H9 (cell line): ENCODE measurements around the gene KIF21A. TPM values are rescaled to one million over a fixed set of nuclear protein-coding genes. Genes with fewer than 3 reads are reported as not detected.

Source experiments
- DNase-seq: peaks from one replicate; pipeline ENCODE4 v3.0.0-alpha.2; 2017
- H2AFZ ChIP-seq: one replicate; pipeline ENCODE4 v1.6.1; 2013; ENCODE audit warnings: mild to moderate bottlenecking, low read length, control low read depth, moderate library complexity
- H2AK5ac ChIP-seq: 2 replicates; pipeline ENCODE4 v1.6.1; 2013; ENCODE audit warnings: low read length, control low read depth, mixed read lengths; ENCODE audit not compliant: insufficient read length
- H2BK120ac ChIP-seq: one replicate; pipeline ENCODE4 v1.6.1; 2013; ENCODE audit warnings: low read depth, mild to moderate bottlenecking, low read length, control low read depth, inconsistent platforms; ENCODE audit not compliant: poor library complexity, severe bottlenecking
- H2BK12ac ChIP-seq: 2 replicates; pipeline ENCODE4 v1.6.1; 2013; ENCODE audit warnings: low read length, control low read depth, mixed read lengths, low read depth; ENCODE audit not compliant: insufficient read length
- H2BK15ac ChIP-seq: 2 replicates; pipeline ENCODE4 v1.6.1; 2013; ENCODE audit warnings: low read depth, low read length, control low read depth
- H2BK20ac ChIP-seq: one replicate; pipeline ENCODE4 v1.6.1; 2013; ENCODE audit warnings: low read depth, mild to moderate bottlenecking, low read length, control low read depth, inconsistent platforms; ENCODE audit not compliant: poor library complexity, severe bottlenecking
- H2BK5ac ChIP-seq: 2 replicates; pipeline ENCODE4 v1.6.1; 2013; ENCODE audit warnings: low read length, control low read depth, mixed read lengths; ENCODE audit not compliant: insufficient read length
- H3K14ac ChIP-seq: 2 replicates; pipeline ENCODE4 v1.6.1; 2013; ENCODE audit warnings: low read length, control low read depth; ENCODE audit not compliant: insufficient read depth
- H3K18ac ChIP-seq: 2 replicates; pipeline ENCODE4 v1.6.1; 2013; ENCODE audit warnings: low read depth, mild to moderate bottlenecking, mixed read lengths, low read length, control low read depth; ENCODE audit not compliant: insufficient read length
- H3K23ac ChIP-seq: 2 replicates; pipeline ENCODE4 v1.6.1; 2013; ENCODE audit warnings: low read length, control low read depth, mixed read lengths, low read depth; ENCODE audit not compliant: insufficient read length
- H3K23me2 ChIP-seq: 2 replicates; pipeline ENCODE4 v1.6.1; 2013; ENCODE audit warnings: low read depth, mild to moderate bottlenecking, mixed read lengths, low read length, control low read depth; ENCODE audit not compliant: insufficient read length, poor library complexity, severe bottlenecking
- H3K27ac ChIP-seq: 2 replicates; pipeline ENCODE4 v1.5.1; 2013; ENCODE audit warnings: low read length, control low read depth, mixed read lengths, low read depth; ENCODE audit not compliant: insufficient read length
- H3K27me3 ChIP-seq: 2 replicates; pipeline ENCODE4 v1.6.1; 2013; ENCODE audit warnings: low read length, control low read depth, inconsistent platforms; ENCODE audit not compliant: insufficient read depth
- H3K4ac ChIP-seq: 2 replicates; pipeline ENCODE4 v1.6.1; 2013; ENCODE audit warnings: low read depth, mild to moderate bottlenecking, control low read depth, inconsistent platforms, low read length, moderate library complexity
- H3K4me1 ChIP-seq: 2 replicates; pipeline ENCODE4 v1.6.1; 2013; ENCODE audit warnings: low read length, control low read depth, inconsistent platforms; ENCODE audit not compliant: insufficient read depth
- H3K4me2 ChIP-seq: 2 replicates; pipeline ENCODE4 v1.6.1; 2013; ENCODE audit warnings: low read length, control low read depth, mixed read lengths; ENCODE audit not compliant: insufficient read length, insufficient read depth
- H3K56ac ChIP-seq: 2 replicates; pipeline ENCODE4 v1.6.1; 2013; ENCODE audit warnings: low read depth, mild to moderate bottlenecking, mixed read lengths, low read length, control low read depth; ENCODE audit not compliant: insufficient read length
- H3K79me1 ChIP-seq: 2 replicates; pipeline ENCODE4 v1.6.1; 2013; ENCODE audit warnings: low read depth, mild to moderate bottlenecking, moderate library complexity, low read length, control low read depth, inconsistent platforms; ENCODE audit not compliant: insufficient read depth, poor library complexity, severe bottlenecking
- H3K79me2 ChIP-seq: 2 replicates; pipeline ENCODE4 v1.6.1; 2013; ENCODE audit warnings: low read length, control low read depth, inconsistent platforms; ENCODE audit not compliant: insufficient read depth
- H3K9ac ChIP-seq: 2 replicates; pipeline ENCODE4 v1.6.1; 2013; ENCODE audit warnings: low read length, control low read depth, mixed read lengths; ENCODE audit not compliant: insufficient read length; ENCODE audit errors: extremely low read depth
- H3K9me3 ChIP-seq: one replicate; pipeline ENCODE4 v1.6.1; 2013; ENCODE audit warnings: low read depth, low read length, inconsistent platforms; ENCODE audit not compliant: control insufficient read depth
- H3T11ph ChIP-seq: one replicate; pipeline ENCODE4 v1.6.1; 2013; ENCODE audit warnings: mild to moderate bottlenecking, low read length, control low read depth, inconsistent platforms
- H4K20me1 ChIP-seq: one replicate; pipeline ENCODE4 v1.6.1; 2013; ENCODE audit not compliant: control insufficient read depth, insufficient read length, insufficient read depth
- H4K5ac ChIP-seq: 2 replicates; pipeline ENCODE4 v1.6.1; 2013; ENCODE audit warnings: low read depth, mild to moderate bottlenecking, mixed read lengths, low read length, control low read depth; ENCODE audit not compliant: insufficient read length
- H4K8ac ChIP-seq: replicated peaks from 2 replicates; pipeline ENCODE4 v1.6.1; 2013; ENCODE audit warnings: low read length, control low read depth, mixed read lengths, low read depth; ENCODE audit not compliant: insufficient read length
- H4K91ac ChIP-seq: 2 replicates; pipeline ENCODE4 v1.6.1; 2013; ENCODE audit warnings: low read depth, mild to moderate bottlenecking, moderate library complexity, mixed read lengths, low read length, control low read depth; ENCODE audit not compliant: insufficient read length
- H3K27ac Mint-ChIP-seq, 3 experiments: 2 replicates in 2 of 3; 3 replicates in 1 of 3; pipeline ENCODE4 v1.8.0; 2020 to 2021; ENCODE audit warnings: mixed read lengths in 3 of 3, mild to moderate bottlenecking in 1 of 3, moderate library complexity in 1 of 3
- H3K27me3 Mint-ChIP-seq: 2 replicates; pipeline ENCODE4 v1.8.0; 2021; ENCODE audit warnings: low read depth, mild to moderate bottlenecking, moderate library complexity, mixed read lengths
- H3K36me3 Mint-ChIP-seq, 3 experiments: 2 replicates in 2 of 3; 3 replicates in 1 of 3; pipeline ENCODE4 v1.8.0; 2020 to 2021; ENCODE audit warnings: low read depth in 3 of 3, mixed read lengths in 3 of 3; ENCODE audit not compliant: insufficient read depth in 1 of 3
- H3K4me1 Mint-ChIP-seq, 2 experiments: 2 replicates each; pipeline ENCODE4 v1.8.0; 2020; ENCODE audit warnings: mixed read lengths in 2 of 2
- H3K4me3 Mint-ChIP-seq, 2 experiments: 2 replicates in 1 of 2; 3 replicates in 1 of 2; pipeline ENCODE4 v1.8.0; 2020 to 2021; ENCODE audit warnings: mild to moderate bottlenecking in 2 of 2, mixed read lengths in 2 of 2, moderate library complexity in 1 of 2
- H3K9me3 Mint-ChIP-seq, 2 experiments: 2 replicates in 1 of 2; 3 replicates in 1 of 2; pipeline ENCODE4 v1.8.0; 2020; ENCODE audit warnings: mild to moderate bottlenecking in 2 of 2, mixed read lengths in 2 of 2, moderate library complexity in 1 of 2
- WGBS: extraction: QIAGEN DNeasy Blood & Tissue Kit; methylation state at CpG from one replicate; pipeline ENCODE4 v1.1.7; 2013; ENCODE audit warnings: missing lambda C conversion rate, low lambda C conversion rate, mixed read lengths; ENCODE audit not compliant: insufficient read length; ENCODE audit errors: extremely low coverage; 5-methylcytosine and 5-hydroxymethylcytosine counted together
- total RNA-seq: library from RNA; stranded (reverse); gene quantifications from 2 replicates; pipeline ENCODE4 v1.2.1, GENCODE V29; 2021
- TF ChIP-seq, protein P1 (sequence below): fragments of 200-600 bp; sonication (generic); conservative IDR thresholded peaks from 3 replicates; pipeline ENCODE4 v1.8.0; 2021; ENCODE audit warnings: antibody characterized with exemption, mild to moderate bottlenecking

The KIF21A gene
- total RNA-seq, 1 experiment from 2014 or later = 17.2 TPM

DNA sequence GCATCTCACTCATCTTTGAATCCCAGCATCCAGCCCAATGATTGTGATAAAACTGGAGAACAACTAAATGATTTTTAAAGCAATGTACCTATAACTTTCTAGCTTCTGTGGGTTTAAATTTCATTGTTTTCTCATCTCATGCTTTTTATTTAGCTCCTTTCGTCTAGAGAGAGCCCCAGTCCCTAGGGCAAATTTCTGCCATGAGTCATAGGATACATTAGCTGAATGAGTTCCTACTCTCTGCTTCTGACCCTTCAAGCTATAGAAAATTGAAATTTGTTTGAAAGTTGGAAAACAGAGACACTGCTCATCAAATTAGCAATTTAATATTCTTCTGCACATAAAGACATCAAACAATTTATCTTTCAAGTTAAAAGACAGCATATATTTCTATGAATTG is 113.9 kb downstream of the KIF21A start:
- Histone ChIP-seq H3K14ac (no peak overlapping the region), H3K4me2 (no peak overlapping the region), H3K79me2 (no peaks in the 10 kb centered on the region), H3K23ac (no peak overlapping the region), H2BK20ac (no peak overlapping the region), H3K23me2 (no peaks in the 10 kb centered on the region), H3K27ac (no peak overlapping the region), H3K27me3 (no peaks in the 10 kb centered on the region), H3K9me3 (no peaks in the 10 kb centered on the region), H3K9ac (no peak overlapping the region), H4K8ac (no peak overlapping the region), H3T11ph (no peak overlapping the region), H2BK120ac (no peak overlapping the region), H3K18ac (no peak overlapping the region), H4K20me1 (no peaks in the 10 kb centered on the region), H2BK15ac (no peak overlapping the region), H4K91ac (no peak overlapping the region), H2BK12ac (no peak overlapping the region), H3K4ac (no peak overlapping the region), H4K5ac (no peak overlapping the region), H3K56ac (no peak overlapping the region), H3K79me1 (no peaks in the 10 kb centered on the region), H2AFZ (no peak overlapping the region), H2BK5ac (no peak overlapping the region), H2AK5ac (no peak overlapping the region), H3K4me1 (no peaks in the 10 kb centered on the region)
- no peak overlapping the region for H3K27ac Mint-ChIP-seq
- H3K4me1 Mint-ChIP-seq = no peaks in the 10 kb centered on the region
- H3K9me3 Mint-ChIP-seq = no peaks in the 10 kb centered on the region
- TF ChIP-seq, protein P1, sequence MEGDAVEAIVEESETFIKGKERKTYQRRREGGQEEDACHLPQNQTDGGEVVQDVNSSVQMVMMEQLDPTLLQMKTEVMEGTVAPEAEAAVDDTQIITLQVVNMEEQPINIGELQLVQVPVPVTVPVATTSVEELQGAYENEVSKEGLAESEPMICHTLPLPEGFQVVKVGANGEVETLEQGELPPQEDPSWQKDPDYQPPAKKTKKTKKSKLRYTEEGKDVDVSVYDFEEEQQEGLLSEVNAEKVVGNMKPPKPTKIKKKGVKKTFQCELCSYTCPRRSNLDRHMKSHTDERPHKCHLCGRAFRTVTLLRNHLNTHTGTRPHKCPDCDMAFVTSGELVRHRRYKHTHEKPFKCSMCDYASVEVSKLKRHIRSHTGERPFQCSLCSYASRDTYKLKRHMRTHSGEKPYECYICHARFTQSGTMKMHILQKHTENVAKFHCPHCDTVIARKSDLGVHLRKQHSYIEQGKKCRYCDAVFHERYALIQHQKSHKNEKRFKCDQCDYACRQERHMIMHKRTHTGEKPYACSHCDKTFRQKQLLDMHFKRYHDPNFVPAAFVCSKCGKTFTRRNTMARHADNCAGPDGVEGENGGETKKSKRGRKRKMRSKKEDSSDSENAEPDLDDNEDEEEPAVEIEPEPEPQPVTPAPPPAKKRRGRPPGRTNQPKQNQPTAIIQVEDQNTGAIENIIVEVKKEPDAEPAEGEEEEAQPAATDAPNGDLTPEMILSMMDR = no peak
- peaks cover 9 to 18% (median 17%) of the 10 kb centered on the region in 3 experiments for H3K36me3 Mint-ChIP-seq
- no peak overlapping the region for H3K4me3 Mint-ChIP-seq
- no peak for DNase-seq
- no CpG with 5 or more reads among the region's 1 CpG for WGBS
- H3K27me3 Mint-ChIP-seq = no peaks in the 10 kb centered on the region
